ENCODE results near the gene KCTD1.

The KCTD1 gene

DNA sequence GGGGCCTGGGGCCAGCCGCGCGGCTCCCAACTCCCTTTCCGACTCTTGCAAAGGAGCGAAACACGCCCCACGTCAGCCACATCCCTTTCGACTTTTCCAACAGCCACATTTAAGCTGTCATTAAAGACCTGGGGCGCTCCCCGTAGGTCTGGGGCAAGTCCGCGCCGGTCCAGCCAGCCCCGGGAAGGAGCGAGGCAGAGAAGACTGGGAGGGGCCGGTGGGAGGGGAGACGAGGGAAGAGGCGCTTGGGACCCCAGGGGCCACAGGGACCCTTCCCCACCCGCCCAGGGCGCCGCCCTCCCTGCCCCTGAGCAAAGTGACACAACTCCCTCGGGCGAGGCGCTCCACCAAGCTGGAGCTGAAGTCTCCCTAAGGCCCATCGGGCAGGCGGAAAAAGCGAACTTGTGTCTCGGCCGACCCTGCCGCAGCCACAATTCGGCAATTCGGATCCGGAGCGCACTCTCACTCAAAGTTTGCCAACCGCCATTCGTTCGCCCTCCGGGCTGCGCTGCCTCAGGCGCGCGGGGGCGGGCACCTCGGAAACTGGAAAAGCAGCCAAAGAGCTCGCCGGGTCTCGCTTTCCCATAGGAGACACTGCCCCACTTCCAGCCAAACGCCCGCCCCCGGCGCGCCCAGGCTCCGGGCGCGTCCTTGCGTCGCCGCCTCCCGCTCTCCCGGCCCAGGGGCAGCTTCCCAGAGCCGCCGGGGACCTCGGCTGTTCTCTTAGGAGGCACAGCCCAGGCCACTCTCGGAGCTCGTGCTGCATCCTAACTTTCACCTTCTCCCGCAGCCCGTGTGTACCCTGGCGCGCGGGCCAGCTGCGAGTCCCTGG, 1.1 kb upstream of the KCTD1 start:
- DNase-seq, result no peak

DNA sequence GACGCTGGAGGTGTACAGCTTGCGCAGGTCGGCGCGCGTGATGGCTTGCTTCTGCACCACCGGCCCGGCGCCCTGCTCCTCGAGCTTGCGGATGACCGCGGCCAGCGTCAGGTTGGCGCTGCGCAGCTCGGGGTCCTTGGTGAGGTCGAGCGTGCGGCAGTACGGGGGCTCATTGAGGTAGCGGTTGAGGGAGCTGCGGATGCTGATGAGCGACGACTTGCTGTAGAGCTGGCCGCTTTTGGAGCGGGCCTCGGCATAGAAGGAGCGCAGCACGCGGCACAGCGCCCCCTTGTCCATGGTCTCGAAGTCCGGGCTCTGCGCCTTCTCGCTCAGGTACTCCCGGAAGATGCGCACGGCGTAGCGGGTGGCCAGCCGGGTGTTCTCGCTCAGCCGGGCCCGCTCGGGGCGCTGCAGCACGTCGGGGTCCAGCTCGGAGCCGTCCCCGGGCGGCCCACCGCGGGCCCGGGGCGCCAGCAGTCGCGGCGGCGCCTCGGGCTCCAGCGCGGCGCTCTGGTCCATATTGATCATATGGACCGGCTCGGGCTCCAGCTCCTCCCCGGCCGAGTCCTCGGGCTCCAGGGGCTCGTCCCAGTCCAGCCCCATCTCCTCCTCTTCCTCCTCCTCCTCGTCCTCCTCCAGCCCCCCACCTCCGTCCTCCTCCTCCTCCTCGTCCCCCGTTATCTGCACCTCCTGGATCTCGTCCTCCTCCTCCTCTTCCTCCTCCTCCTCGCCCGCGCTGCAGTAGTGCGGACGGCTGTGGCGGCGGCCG, 523 bp downstream of the KCTD1 start:
- DNase-seq, result peak; percentile 52

DNA sequence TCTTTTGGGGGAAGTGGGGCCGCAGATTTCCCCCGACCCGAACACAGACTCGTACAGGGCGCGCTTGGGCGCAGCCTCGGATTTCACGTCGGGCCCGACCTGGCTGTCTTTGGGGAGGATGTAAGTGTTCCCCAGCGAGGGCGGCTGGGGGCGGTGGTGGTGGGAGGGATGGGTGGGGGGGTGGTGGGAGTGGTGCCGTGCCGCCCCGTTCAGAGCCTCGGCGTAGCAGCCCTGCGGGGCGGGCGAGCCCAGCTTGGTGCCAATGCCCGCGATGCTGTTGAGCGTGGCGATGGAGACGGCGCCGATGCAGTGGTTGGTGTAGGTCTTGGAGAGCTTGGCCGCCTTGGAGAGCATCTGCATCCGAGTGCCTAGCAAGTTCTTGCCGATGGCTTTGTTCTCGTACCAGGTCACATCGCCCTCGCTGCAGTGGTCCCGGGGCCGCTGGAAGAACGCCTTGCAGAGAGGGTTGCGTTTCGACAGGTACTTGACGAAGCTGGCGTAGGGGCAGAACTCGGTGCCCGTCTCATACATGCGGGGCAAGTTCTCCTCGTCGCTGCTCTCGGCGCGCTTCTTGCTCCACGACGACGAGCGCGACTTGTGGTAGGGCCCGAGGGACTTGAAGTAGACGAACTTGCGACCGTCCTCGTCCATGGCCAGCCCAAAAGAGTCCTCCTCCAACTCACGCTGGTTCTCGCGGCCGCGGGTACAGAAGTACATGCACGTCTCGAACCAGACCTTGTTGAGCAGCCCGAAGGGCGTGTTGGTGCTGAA, 1.3 kb downstream of the KCTD1 start:
- no peak for DNase-seq

DNA sequence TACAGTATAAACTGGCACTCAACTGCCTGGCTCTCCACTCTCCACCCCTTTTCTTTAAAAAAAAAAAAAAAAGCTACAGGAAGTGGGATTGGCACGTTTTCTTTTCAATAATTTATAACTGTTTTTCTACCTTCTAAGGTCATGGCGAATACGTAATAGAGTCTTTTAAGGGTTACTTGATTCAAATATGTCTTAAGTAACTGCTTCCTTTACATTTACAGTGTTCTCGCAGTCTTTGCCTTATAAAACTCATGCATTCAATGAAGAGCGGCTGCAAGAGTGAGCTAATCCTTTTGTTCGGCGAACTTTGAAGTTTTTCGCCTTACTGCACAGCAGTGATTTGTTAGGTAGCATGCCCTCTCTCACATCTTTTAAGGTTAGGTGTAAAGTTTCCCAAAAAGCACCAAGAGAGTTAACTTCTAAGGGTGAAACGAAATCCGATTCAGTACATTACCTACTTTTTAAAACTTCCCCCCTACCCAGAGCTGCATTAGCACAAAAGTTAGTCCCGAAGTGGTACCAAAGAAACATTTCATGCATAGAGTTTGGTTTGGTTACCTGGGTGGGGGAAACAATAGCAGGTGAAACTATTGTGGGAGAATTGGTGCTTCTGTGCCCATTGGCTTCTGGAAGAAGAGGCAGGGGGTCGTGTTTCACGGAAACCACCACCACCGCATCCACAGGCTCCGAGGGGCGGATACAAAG, 2.0 kb downstream of the KCTD1 start:
- no peak for DNase-seq

DNA sequence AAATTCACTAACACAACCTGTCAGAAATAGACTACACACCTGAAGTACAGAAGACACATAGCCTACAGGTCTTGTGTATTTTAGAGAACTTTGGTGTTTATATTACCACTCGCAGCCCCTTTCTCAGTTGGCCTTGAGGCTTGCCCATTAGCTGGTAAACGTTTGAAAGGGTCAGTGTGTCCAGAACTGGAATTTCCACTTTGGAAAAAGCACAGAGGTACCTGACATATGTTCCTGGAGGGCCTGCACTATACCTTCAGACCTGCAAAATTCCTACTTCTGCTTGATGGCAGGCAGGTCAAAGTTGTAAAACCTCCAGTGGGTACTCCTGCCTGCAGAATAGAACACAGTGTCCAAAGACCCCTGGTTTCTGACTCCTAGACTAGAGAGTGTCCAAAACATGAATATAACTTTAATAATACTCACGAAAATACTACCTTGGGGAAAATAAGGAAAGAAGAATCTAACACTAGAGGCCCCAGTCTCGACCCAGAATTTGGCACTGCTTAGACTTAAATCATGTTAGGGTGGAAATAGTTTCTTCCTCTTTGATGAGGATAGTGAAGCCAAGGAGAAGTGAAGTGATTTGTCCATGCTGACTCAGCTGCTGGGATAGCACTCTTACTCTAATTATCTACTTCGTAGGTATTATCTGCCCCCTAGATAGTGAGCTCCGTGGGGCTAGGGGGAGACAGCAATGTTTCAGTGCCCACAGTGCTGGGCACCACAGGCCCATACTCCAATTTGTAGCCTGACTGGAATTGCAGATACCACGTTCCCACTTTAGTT, 2.8 kb downstream of the KCTD1 start:
- DNase-seq, result no peak

DNA sequence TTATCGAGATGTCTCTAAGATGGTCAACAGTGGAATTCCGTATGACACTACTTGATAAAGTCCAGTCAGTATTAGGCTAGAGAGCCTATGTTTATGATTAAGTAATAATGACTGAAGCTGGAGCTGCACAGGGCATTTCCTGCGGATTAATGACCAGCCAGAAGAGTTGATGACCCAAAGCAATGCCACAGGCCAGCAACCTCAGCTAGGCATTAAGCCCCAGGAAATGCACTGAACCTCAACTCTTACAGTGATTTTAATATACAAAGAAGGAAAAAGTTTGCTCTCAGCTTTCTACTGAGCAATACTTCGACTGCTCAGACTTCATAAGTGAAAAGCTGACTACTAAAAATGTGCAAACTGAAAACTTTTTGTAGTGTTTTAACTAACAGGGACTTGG, 3.9 kb downstream of the KCTD1 start:
- no peak for DNase-seq

DNA sequence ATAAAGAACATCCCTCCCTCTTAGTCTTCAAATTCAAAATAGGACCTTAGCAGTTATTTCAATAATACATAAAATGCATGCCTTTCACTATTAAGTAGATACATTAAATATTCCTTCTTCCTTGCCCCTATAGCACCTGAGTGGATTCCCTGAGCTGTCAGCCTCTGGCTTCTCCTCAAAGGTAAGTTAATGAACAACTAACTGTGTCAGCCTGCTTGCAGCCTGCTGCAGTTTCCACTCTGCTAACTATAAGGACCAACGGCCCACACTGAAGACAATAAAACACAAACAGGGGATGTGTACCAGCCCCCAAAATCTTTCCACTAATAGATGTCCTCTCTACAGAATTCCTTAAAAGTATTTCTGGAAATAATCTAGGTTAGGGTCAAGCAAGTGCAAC, 5.0 kb downstream of the KCTD1 start:
- no peak for DNase-seq

DNA sequence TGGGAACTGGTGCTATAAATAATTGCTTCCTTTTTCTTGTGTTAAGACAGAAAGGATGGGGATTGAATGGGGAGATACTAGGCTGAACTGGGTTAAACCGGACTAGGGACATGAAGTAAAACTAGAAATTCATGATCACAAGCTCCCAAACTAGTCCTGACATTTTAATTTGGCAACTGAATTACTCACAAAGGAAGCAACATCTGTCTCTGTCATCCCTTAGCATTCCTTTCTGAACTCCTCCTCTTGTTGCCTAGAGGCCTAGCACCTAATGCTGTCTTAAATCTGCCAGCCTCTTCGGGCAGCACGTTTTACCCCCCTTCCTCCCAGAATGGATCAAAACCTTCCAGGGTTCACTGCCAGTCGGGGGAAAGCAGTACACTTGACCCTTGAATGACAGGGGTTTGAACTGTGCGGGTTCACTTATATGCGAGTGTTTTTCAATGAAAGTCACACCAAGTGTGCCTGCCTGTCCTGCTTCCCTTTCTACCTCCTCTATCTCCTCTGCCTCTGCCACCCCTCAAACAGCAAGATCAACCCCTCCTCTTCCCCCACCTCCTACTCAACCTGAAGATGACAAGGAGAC, 8.2 kb downstream of the KCTD1 start:
- no peak for DNase-seq

DNA sequence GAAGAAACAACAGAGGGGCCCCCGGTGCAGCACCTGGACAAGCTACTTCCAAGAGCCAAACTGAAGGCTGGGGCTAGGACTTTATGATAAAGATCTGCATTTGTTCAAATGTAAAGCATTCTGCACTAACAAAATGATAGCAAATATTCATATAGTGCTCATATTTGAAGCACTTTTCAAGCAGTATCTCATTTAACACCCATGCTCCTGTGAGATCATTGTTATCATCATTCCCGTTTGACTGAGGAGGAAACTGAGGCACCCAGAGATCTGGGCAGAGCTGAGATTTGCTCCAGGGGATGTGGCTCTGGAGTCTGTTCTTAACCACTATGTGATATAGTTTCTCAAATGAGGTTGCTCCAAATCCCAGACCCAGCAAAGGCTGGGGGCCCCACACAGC, 9.8 kb downstream of the KCTD1 start:
- no peak for DNase-seq

DNA sequence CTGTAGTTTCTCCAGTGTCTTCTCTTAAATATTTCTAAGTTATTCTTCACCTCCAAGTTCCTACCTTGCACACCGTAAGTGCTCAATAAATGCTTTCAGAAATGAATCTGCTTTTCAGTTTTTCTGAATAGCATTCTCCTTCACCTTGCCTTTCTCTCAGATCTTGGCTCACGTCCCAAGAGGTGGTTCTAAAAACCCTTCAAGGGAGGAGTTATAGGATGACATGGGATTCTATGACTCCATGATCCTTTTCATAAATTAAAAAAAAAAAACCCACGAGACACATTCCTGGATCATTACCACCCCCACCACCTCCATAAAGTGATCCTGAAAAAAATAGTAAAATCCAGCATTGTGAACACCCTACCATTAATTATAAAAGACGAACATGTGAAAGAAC, 11.7 kb downstream of the KCTD1 start:
- DNase-seq, result no peak

DNA sequence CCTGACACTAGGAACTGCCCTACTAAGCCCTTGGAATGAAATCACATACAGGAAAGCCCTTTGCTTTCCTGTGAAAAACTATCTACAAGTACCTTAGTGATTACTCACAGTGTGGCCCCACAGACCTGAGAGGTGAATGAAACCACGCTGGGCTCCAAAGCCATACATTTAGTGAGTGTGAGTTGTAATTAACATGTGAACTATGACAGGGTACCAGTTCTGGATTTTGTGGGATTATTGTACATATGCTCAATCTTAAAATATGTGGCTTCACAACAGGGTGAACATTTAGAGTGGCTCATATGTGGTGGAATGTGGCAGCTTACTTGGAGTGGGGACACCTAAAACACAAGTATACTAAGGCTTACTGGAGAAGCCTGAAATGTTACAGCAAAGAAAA, 12.3 kb downstream of the KCTD1 start:
- no peak for DNase-seq

DNA sequence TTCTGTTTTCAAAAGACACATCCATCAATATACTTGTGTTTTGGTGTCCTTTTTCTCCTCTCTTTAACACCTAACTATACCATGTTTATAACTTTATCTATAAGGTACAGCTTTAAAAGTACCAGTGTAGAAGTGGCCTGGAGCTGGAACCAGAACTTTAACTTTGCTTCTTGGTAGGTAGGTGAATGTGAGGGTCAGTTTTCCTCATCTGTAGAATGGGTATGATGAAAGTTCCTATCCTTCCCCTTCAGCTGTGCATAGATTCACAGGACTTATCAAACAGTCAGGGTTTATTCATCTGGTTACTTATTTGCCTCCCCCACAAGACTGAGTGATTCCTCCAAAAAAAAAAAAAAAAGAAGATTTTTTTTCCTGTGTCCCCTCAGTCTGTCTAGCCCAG, 12.7 kb downstream of the KCTD1 start:
- no peak for DNase-seq

DNA sequence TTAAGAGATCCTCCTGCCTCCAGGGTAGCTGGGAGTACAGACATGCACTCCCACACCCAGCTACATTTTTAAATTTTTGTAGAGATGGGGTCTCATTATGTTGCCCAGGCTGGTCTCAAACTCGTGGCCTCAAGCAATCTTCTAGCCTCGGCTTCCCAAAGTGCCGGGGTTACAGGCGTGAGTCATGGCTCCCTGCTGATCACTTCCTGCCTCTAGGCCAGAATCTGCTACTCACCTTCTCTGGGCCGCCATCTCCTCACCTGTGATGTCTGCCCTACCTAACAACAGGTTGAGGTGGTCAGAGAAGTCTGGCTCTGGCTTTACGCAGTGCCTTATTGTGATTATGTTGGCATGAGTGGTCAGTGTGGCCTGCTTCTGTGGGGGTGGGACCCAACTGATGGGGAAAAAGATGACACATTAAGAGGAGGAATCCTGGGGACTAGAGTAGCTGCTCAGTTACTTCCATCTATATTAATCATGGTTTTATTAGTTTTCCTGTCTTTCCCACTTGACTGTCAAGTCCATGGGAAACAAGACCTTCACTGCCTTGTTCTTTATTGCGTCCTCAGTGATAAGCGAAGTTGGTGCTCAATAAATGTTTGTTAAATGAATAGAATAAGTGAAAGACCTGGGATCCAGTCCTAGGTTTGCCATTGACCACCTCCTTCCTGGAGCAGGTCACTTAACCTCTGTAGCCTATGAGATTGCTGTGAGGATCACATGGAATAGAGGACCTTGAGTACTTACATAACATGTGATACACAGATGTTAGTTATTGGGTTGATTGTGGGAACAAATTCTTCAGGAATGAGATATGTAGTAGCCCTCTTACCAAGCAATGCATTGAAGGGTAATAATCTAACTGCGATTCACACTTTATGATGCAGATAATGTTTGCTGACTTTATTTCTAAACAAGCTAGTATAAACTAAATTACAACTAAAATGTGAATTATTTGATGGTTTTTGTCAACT, 15.7 kb downstream of the KCTD1 start:
- no peak for DNase-seq

DNA sequence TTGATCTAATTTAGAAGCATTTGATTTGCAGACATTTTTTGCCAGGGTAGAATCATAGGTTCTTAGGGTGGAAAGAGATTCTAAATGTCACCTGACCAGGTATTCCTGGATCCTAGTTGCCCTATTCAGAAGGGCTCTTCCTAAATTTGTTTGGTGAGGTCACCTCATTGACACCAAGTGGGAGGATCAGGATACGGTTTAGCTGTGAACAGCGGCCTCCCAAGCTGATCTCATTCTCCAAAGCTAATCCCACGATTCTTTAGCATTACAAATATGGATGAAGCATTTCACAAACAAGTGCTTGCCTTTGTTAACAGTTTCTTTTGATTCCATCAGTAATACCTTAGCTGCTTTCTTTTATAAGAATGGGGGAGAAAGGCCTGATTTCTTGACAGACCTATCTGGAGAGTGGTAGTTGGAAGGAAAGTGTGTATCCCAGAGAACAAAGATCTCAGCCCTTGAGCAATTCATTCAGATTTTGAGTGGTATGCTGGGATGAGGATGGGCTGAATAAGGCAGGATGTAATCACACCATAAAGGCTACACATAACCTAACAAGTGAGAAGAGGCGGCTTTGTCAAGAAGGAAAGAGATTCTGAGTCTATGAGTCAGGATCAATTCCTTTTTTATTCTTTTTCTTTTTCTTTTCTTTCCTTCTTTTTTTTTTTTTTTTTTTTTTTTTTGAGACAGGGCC, 16.6 kb downstream of the KCTD1 start:
- DNase-seq, result no peak

DNA sequence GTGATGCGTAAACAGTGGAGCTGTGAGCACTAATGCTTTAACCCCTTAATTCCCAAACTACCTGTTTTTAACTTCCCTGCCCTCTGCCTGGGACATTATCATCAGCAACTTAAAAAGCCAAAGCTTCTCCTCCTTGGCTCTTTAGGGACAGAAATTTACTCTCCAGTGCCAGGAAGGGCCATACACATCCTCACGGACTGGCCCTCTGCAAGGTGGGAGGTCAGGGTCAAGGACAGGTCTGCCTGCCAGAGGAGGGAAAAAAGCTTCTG, 21.5 kb downstream of the KCTD1 start:
- no peak for DNase-seq

DNA sequence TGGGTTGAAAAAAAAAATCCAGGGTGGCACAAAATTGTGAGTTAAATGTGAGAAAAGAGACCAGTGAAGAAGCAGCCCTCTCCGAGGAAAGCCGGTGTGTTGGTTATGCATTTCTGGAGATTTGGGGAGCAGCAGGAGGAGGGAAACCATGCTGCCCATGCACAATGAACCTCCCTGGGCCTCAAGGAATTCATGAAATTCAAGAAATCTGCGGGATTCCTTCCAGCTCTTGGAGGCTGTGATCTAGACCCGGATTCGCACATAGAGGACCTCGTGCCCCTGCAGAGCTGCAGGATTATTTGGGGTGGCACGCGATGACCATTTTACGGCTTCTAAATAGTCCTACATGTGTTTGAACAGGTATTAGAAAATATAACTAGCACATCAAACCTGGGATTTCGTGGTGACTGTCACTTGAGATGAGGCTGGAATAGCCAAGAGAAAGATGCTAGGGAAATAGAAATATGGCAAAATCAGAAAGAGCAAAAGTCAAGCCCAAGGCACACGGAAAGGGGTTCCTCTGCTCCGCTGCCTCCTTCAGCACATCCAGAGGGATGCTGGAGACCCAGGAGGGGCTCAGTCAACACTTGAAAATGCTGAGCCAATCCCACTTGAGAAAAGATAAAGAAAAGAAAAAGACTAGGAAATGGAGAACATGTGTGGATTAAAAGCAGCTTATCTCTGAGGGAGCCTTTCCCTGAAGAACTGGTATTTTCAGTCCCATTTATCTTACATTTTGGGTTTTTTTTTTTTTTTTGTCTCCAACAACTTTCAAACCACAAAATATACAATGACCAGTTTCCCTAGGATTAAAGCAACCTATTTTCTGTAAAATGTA, 22.0 kb downstream of the KCTD1 start:
- DNase-seq, result no peak

DNA sequence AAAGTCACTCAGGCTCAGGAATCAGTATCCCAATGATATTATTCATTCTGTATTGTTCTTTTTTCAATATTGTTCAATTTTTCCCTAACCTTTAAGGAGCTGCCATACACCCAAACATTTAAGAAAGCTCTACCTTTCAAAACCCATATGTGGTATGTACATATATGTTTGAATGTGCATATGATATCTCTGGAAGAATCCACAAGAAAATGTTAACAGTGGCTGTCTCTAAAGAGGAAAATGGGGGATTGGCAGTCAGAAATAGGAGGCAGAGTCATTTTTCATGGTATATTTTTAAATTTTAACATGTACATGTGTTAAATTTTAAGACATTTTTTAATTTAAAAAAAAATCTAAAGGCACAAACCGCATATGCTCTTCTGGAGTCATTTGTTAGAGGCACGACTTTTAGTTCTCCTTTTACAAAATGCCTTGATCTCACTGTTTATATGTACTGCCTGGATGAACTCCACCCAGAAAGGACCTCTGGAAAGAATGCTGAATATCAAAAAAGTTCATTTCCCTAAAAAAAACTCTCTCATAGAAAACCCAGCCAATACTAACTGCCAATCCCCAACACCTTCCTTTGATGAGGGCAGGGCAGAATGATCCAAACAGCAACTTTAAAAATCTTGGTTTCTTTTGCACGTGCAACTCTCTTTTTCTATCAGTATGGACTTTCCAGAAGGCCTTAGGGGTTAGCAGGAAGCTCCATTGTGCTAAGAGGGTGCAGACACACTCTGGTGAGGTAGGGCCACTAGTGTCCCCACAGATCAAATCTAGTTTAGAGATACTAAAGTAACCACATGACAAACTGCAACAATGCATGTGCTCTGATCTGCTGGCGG, 23.6 kb downstream of the KCTD1 start:
- no peak for DNase-seq

DNA sequence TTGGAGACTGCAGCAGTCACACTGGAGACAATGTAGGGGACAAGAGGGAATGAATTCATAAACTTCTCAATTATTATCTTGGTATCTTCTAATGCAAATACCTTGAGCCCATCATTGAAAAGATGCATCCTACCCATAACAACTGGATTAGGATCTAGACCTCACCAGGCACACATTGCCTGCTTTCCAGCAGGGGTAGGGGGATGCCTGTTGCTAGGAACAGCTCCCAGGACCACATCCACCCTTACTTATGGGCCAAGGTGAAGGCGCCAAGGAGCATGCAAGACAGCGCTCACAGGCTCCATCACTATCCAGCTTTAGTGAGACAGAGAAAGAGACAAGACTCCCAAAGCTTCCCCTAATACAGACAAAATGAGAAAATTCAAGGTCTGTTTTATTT, 24.4 kb downstream of the KCTD1 start:
- DNase-seq, result no peak
